Neural cell (in vitro differentiated cells): ENCODE data around the gene CTNNA2. TPM values are rescaled to one million over a fixed set of nuclear protein-coding genes. Genes with fewer than 3 reads are reported as not detected.

Experiments
- H2AFZ ChIP-seq: fragments of 200-600, 300-800 bp; sonication (generic), shearing (Covaris generic); 2 replicates; pipeline ENCODE4 v1.6.0; 2014; ENCODE audit warnings: low read depth, mild to moderate bottlenecking, antibody characterized with exemption, low read length, moderate library complexity
- H3F3A ChIP-seq: fragments of 200-600 bp; shearing (Covaris generic); 2 replicates; pipeline ENCODE4 v1.6.1; 2016; ENCODE audit warnings: mild to moderate bottlenecking, moderate library complexity, mixed read lengths, antibody characterized with exemption, low read length; ENCODE audit not compliant: insufficient read depth, poor library complexity, severe bottlenecking
- H3K27ac ChIP-seq: fragments of 200-600, 300-800 bp; sonication (generic), shearing (Covaris generic); 2 replicates; pipeline ENCODE4 v1.5.1; 2014; ENCODE audit warnings: mild to moderate bottlenecking, low read length, moderate library complexity
- H3K27me3 ChIP-seq: fragments of 300-800, 200-600 bp; sonication (generic), shearing (Covaris generic); 2 replicates; pipeline ENCODE4 v1.6.0; 2014; ENCODE audit warnings: mild to moderate bottlenecking, low read depth, low read length, moderate library complexity; ENCODE audit not compliant: insufficient read depth
- H3K36me3 ChIP-seq: fragments of 300-800, 200-600 bp; sonication (generic), shearing (Covaris generic); 2 replicates; pipeline ENCODE4 v1.5.1; 2014; ENCODE audit warnings: mild to moderate bottlenecking, antibody characterized with exemption, low read length, moderate library complexity; ENCODE audit not compliant: insufficient read depth
- H3K4me2 ChIP-seq: fragments of 300-800, 200-600 bp; sonication (generic), shearing (Covaris generic); 2 replicates; pipeline ENCODE4 v1.6.0; 2014; ENCODE audit warnings: mild to moderate bottlenecking, low read length
- H3K4me3 ChIP-seq: fragments of 300-800, 200-600 bp; sonication (generic), shearing (Covaris generic); 2 replicates; pipeline ENCODE4 v1.5.1; 2014; ENCODE audit warnings: mild to moderate bottlenecking, low read length, moderate library complexity
- H3K79me2 ChIP-seq: fragments of 200-600 bp; shearing (Covaris generic); replicated peaks from 2 replicates; pipeline ENCODE4 v1.6.0; 2014; ENCODE audit warnings: mild to moderate bottlenecking, low read length, moderate library complexity; ENCODE audit not compliant: insufficient read depth
- H3K9ac ChIP-seq: fragments of 300-800, 200-600 bp; sonication (generic), shearing (Covaris generic); 2 replicates; pipeline ENCODE4 v1.6.1; 2016; ENCODE audit warnings: mild to moderate bottlenecking, low read length, mixed read lengths
- H3K9me2 ChIP-seq: fragments of 200-600 bp; shearing (Covaris generic); 2 replicates; pipeline ENCODE4 v1.6.1; 2016; ENCODE audit warnings: mild to moderate bottlenecking, low read length, mixed read lengths; ENCODE audit not compliant: insufficient read depth
- H3K9me3 ChIP-seq: fragments of 200-600, 300-800 bp; sonication (generic), shearing (Covaris generic); 2 replicates; pipeline ENCODE4 v1.6.1; 2016; ENCODE audit warnings: mild to moderate bottlenecking, mixed run types, low read length, moderate library complexity, mixed read lengths
- H4K20me1 ChIP-seq: fragments of 200-600 bp; shearing (Covaris generic); 2 replicates; pipeline ENCODE4 v1.6.1; 2016; ENCODE audit warnings: mild to moderate bottlenecking, mixed run types; ENCODE audit not compliant: insufficient read depth
- EP300 ChIP-seq: fragments of 450-650 bp; conservative IDR thresholded peaks from 2 replicates; pipeline ENCODE4 v1.6.1; 2014; ENCODE audit warnings: antibody characterized with exemption, mild to moderate bottlenecking, moderate library complexity; ENCODE audit not compliant: poor library complexity, severe bottlenecking
- EZH2 ChIP-seq: fragments of 200-600, 300-800 bp; shearing (Covaris generic), sonication (generic); IDR thresholded peaks from 2 replicates; pipeline ENCODE4 v1.6.1; 2014; ENCODE audit warnings: antibody characterized with exemption, low read length, borderline replicate concordance, mild to moderate bottlenecking; ENCODE audit not compliant: insufficient read depth, poor library complexity, severe bottlenecking
- MXI1 ChIP-seq: fragments of 450-650 bp; conservative IDR thresholded peaks from 2 replicates; pipeline ENCODE4 v1.6.1; 2014; ENCODE audit warnings: antibody characterized with exemption, mild to moderate bottlenecking; ENCODE audit not compliant: poor library complexity, severe bottlenecking
- POLR2AphosphoS5 ChIP-seq: IDR thresholded peaks from 2 replicates; pipeline ENCODE4 v1.6.1; 2012
- RAD21 ChIP-seq: fragments of 450-650 bp; conservative IDR thresholded peaks from 2 replicates; pipeline ENCODE4 v1.6.1; 2014; ENCODE audit warnings: antibody characterized with exemption, mild to moderate bottlenecking, moderate library complexity
- SMC3 ChIP-seq: fragments of 450-650 bp; conservative IDR thresholded peaks from 2 replicates; pipeline ENCODE4 v1.6.1; 2014; ENCODE audit warnings: antibody characterized with exemption, mild to moderate bottlenecking, moderate library complexity; ENCODE audit not compliant: poor library complexity
- TAF1 ChIP-seq: IDR thresholded peaks from 2 replicates; pipeline ENCODE4 v1.6.1; 2012; ENCODE audit warnings: low read depth
- polyA plus RNA-seq: library from polyadenylated mRNA; depleted of rRNA; stranded (reverse); fragments of >200 nt; gene quantifications from 2 replicates; pipeline ENCODE4 v1.2.3, GENCODE V29; 2014
- TF ChIP-seq, protein P1 (sequence below): fragments of 450-650 bp; IDR thresholded peaks from 2 replicates; pipeline ENCODE4 v1.5.1; 2014; ENCODE audit warnings: antibody characterized with exemption, mild to moderate bottlenecking, moderate library complexity; ENCODE audit not compliant: poor library complexity, severe bottlenecking
- TF ChIP-seq, protein P2 (sequence below): IDR thresholded peaks from 2 replicates; pipeline ENCODE4 v1.6.1; 2012; ENCODE audit warnings: borderline replicate concordance

CTNNA2 gene
- polyA plus RNA-seq, 1 donor from 2014 or later, result 194 TPM

DNA sequence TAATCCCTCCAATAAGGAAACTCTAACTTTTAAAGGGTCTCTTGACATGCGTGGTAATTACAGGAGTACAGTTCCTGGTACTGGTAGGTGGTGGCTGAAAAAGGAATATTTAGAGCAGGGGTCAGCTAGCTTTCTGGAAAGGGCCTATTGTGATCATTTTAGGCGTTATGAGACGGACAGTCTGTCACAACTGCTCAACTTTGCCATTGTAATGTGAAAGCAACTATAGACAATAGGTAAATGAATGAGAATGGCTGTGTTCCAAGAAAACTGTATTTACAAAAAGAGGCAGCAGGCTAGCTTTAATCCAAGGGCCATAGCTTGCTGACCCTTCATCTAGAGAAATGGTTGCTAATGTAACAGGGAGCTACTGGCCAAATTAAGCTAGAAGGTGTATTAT is 969.4 kb downstream of the CTNNA2 start:
- TF ChIP-seq TAF1 (no peak), EP300 (no peak), RAD21 (no peak), POLR2AphosphoS5 (no peak), SMC3 (no peak), MXI1 (no peak)
- TF ChIP-seq, protein P1, sequence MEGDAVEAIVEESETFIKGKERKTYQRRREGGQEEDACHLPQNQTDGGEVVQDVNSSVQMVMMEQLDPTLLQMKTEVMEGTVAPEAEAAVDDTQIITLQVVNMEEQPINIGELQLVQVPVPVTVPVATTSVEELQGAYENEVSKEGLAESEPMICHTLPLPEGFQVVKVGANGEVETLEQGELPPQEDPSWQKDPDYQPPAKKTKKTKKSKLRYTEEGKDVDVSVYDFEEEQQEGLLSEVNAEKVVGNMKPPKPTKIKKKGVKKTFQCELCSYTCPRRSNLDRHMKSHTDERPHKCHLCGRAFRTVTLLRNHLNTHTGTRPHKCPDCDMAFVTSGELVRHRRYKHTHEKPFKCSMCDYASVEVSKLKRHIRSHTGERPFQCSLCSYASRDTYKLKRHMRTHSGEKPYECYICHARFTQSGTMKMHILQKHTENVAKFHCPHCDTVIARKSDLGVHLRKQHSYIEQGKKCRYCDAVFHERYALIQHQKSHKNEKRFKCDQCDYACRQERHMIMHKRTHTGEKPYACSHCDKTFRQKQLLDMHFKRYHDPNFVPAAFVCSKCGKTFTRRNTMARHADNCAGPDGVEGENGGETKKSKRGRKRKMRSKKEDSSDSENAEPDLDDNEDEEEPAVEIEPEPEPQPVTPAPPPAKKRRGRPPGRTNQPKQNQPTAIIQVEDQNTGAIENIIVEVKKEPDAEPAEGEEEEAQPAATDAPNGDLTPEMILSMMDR, result no peak
- TF ChIP-seq, protein P2, sequence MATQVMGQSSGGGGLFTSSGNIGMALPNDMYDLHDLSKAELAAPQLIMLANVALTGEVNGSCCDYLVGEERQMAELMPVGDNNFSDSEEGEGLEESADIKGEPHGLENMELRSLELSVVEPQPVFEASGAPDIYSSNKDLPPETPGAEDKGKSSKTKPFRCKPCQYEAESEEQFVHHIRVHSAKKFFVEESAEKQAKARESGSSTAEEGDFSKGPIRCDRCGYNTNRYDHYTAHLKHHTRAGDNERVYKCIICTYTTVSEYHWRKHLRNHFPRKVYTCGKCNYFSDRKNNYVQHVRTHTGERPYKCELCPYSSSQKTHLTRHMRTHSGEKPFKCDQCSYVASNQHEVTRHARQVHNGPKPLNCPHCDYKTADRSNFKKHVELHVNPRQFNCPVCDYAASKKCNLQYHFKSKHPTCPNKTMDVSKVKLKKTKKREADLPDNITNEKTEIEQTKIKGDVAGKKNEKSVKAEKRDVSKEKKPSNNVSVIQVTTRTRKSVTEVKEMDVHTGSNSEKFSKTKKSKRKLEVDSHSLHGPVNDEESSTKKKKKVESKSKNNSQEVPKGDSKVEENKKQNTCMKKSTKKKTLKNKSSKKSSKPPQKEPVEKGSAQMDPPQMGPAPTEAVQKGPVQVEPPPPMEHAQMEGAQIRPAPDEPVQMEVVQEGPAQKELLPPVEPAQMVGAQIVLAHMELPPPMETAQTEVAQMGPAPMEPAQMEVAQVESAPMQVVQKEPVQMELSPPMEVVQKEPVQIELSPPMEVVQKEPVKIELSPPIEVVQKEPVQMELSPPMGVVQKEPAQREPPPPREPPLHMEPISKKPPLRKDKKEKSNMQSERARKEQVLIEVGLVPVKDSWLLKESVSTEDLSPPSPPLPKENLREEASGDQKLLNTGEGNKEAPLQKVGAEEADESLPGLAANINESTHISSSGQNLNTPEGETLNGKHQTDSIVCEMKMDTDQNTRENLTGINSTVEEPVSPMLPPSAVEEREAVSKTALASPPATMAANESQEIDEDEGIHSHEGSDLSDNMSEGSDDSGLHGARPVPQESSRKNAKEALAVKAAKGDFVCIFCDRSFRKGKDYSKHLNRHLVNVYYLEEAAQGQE, result no peak
- Histone ChIP-seq H3K9me3 (no peaks in the 10 kb centered on the region), H3F3A (no peaks in the 10 kb centered on the region), H3K79me2 (no peaks in the 10 kb centered on the region), H3K4me3 (no peak overlapping the region), H3K36me3 (no peaks in the 10 kb centered on the region), H3K27me3 (no peaks in the 10 kb centered on the region), H3K4me2 (no peak overlapping the region), H3K27ac (no peak overlapping the region), H3K9ac (no peak overlapping the region), H2AFZ (no peak overlapping the region), H3K9me2 (no peaks in the 10 kb centered on the region), H4K20me1 (no peaks in the 10 kb centered on the region)

DNA sequence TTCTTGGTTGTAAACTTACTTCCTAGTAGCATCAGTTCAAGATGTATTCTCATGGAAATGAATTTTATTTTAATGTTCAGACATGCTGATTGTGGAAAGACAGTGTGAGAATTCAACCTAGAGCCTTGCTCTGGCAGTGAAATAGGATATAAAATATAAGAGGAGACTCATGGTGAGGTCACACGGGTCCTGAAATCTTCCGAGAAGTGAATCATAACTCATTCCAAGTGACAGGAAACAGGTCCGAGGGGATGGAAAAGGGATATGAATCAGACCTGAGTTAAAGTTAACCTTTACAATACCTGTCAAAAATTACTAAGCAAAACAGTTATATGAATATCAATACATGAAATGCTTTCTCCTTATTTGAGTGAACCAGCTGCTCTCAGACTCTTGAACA is 976.9 kb downstream of the CTNNA2 start:
- Histone ChIP-seq H3K27me3 (no peaks in the 10 kb centered on the region), H3K9ac (no peak overlapping the region), H3F3A (no peaks in the 10 kb centered on the region), H2AFZ (no peak overlapping the region), H3K27ac (no peak overlapping the region), H3K36me3 (no peaks in the 10 kb centered on the region), H3K9me3 (no peaks in the 10 kb centered on the region), H3K9me2 (no peaks in the 10 kb centered on the region), H4K20me1 (no peaks in the 10 kb centered on the region), H3K79me2 (no peaks in the 10 kb centered on the region), H3K4me2 (no peak overlapping the region), H3K4me3 (no peak overlapping the region)
- TF ChIP-seq TAF1 (no peak), POLR2AphosphoS5 (no peak), RAD21 (no peak), EP300 (no peak), MXI1 (no peak)

DNA sequence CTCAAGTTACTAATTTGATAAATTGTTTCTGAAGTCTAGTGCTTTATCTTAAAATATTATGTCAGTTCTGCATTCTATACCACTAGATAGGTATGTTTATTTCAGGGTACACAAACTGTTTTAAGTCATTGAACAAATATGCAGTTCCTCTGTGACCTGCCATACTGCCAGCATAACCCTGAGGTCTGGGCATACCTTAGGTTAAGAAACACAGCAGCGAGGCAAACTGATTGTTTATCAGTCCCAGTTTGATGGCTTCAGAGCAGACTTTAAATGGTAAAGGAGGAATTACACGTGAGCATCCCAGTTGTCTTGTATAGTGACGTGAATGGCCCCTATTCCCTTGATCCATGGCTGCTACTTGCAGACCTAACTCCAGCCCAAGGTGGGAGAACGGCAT is 978.1 kb downstream of the CTNNA2 start:
- Histone ChIP-seq H3K9me3 (no peaks in the 10 kb centered on the region), H3K27me3 (no peaks in the 10 kb centered on the region), H3K79me2 (no peaks in the 10 kb centered on the region), H4K20me1 (no peaks in the 10 kb centered on the region), H3K4me3 (no peak overlapping the region), H3K36me3 (no peaks in the 10 kb centered on the region), H3K4me2 (no peak overlapping the region), H3K9me2 (no peaks in the 10 kb centered on the region), H3F3A (no peaks in the 10 kb centered on the region), H2AFZ (no peak overlapping the region), H3K9ac (no peak overlapping the region), H3K27ac (no peak overlapping the region)
- TF ChIP-seq EZH2, result no peak
- TF ChIP-seq MXI1, result no peak
- TF ChIP-seq, protein P1, result no peak
- TF ChIP-seq SMC3, result no peak
